ENCODE results near the gene C5orf58. TPM values are rescaled to one million over a fixed set of nuclear protein-coding genes. Genes with fewer than 3 reads are reported as not detected.
"Not testable (repeated sequence)": the region's sequence is repeated elsewhere in the genome, so short reads cannot be mapped to it uniquely, and the experiment has no call there.

The C5orf58 gene
- total RNA-seq, 4 donors from 2014 or later = not detected

GRCh38 chr5:170247363-170247762 is 14.6 kb downstream of the C5orf58 start:
- no peak for DNase-seq
- Histone ChIP-seq H3K36me3 (peaks cover 0 to 14% (median 0%) of the 10 kb centered on the region in 3 donors), H3K9me3 (no peaks in the 10 kb centered on the region), H3K27me3 (no peaks in the 10 kb centered on the region), H3K4me3 (no peak overlapping the region), H3K4me1 (no peaks in the 10 kb centered on the region), H3K27ac (no peak overlapping the region)
- no peak for TF ChIP-seq POLR2A (IDR thresholded peaks at IDR 0.05)
- TF ChIP-seq CTCF (IDR thresholded peaks at IDR 0.05) = no peak

- Histone ChIP-seq H3K4me1 (no peaks in the 10 kb centered on the region), H3K36me3 (peaks cover 0 to 14% (median 0%) of the 10 kb centered on the region in 3 donors), H3K27ac (no peak overlapping the region), H3K27me3 (no peaks in the 10 kb centered on the region), H3K9me3 (no peaks in the 10 kb centered on the region), H3K4me3 (no peak overlapping the region)
- TF ChIP-seq POLR2A (IDR thresholded peaks at IDR 0.05) = no peak
- TF ChIP-seq CTCF (IDR thresholded peaks at IDR 0.05) = no peak
- no peak for DNase-seq
These were observed 15.6 kb downstream of the C5orf58 start for GRCh38 chr5:170248172-170248930.

- H3K27ac ChIP-seq, H3K9me3 ChIP-seq, H3K4me3 ChIP-seq, H3K4me1 ChIP-seq, DNase-seq, H3K27me3 ChIP-seq: not testable (repeated sequence)
- H3K36me3 ChIP-seq = peaks cover 0 to 14% (median 0%) of the 10 kb centered on the region in 3 donors
These were observed 16.1 kb downstream of the C5orf58 start for GRCh38 chr5:170248931-170249227.

GRCh38 chr5:170249355-170249754 is 16.6 kb downstream of the C5orf58 start:
- no peak for TF ChIP-seq POLR2A (IDR thresholded peaks at IDR 0.05)
- TF ChIP-seq CTCF (IDR thresholded peaks at IDR 0.05) = no peak
- H3K4me1 ChIP-seq = peaks cover 0 to 4% (median 0%) of the 10 kb centered on the region in 4 donors
- H3K36me3 ChIP-seq = peaks cover 0 to 14% (median 0%) of the 10 kb centered on the region in 3 donors
- H3K27me3 ChIP-seq = no peaks in the 10 kb centered on the region
- no peak for DNase-seq
- no peak overlapping the region for H3K27ac ChIP-seq
- H3K4me3 ChIP-seq = no peak overlapping the region
- no peaks in the 10 kb centered on the region for H3K9me3 ChIP-seq

GRCh38 chr5:170250810-170251317 is 18.1 kb downstream of the C5orf58 start:
- TF ChIP-seq POLR2A (IDR thresholded peaks at IDR 0.05) = no peak
- TF ChIP-seq CTCF (IDR thresholded peaks at IDR 0.05) = no peak
- DNase-seq = no peak
- Histone ChIP-seq H3K27me3 (no peaks in the 10 kb centered on the region), H3K9me3 (no peaks in the 10 kb centered on the region), H3K36me3 (peaks cover 0 to 23% (median 0%) of the 10 kb centered on the region in 3 donors), H3K4me1 (peaks cover 0 to 4% (median 0%) of the 10 kb centered on the region in 4 donors), H3K27ac (no peak overlapping the region), H3K4me3 (no peak overlapping the region)

- Histone ChIP-seq H3K36me3 (peaks cover 0 to 29% (median 0%) of the 10 kb centered on the region in 3 donors), H3K27ac (no peak overlapping the region), H3K27me3 (no peaks in the 10 kb centered on the region), H3K4me3 (no peak overlapping the region), H3K4me1 (peaks cover 0 to 4% (median 0%) of the 10 kb centered on the region in 4 donors), H3K9me3 (no peaks in the 10 kb centered on the region)
- no peak for DNase-seq
- no peak for TF ChIP-seq POLR2A (IDR thresholded peaks at IDR 0.05)
- no peak for TF ChIP-seq CTCF (IDR thresholded peaks at IDR 0.05)
These were observed 18.7 kb downstream of the C5orf58 start for GRCh38 chr5:170251462-170251861.
